ENCODE results near the gene TNFAIP2. TPM values are rescaled to one million over a fixed set of nuclear protein-coding genes. Genes with fewer than 3 reads are reported as not detected.

Gene TNFAIP2
- total and polyA plus RNA-seq, 9 donors = 40.0 to 62.9 (median 53.5) TPM

- no peak overlapping the region for H3K27ac ChIP-seq (ENCODE audit: low read length)
- no peak for DNase-seq
- H3K4me3 ChIP-seq (ENCODE audit: low read length) = no peak overlapping the region
- H3K4me1 ChIP-seq (ENCODE audit: control insufficient read depth, insufficient read depth, low read length) = peaks cover 8% of the 10 kb centered on the region
- peaks cover 44% of the 10 kb centered on the region for H3K27me3 ChIP-seq (ENCODE audit: control insufficient read depth, insufficient read depth, low read length)
- H3K9me3 ChIP-seq (replicated peaks; ENCODE audit: control insufficient read depth, low read depth, low read length) = no peaks in the 10 kb centered on the region
- WGBS (ENCODE audit: insufficient coverage) = 51% methylated on average over 6 of the region's 9 CpGs
- H3K36me3 ChIP-seq (ENCODE audit: control insufficient read depth, insufficient read depth, low read length) = no peaks in the 10 kb centered on the region
These were observed 63.1 kb downstream of the TNFAIP2 start for GRCh38 chr14:103186241-103186822.

Other genes with a start within 250 kb of the TNFAIP2 start
- gene AMN, start 200.8 kb upstream of the TNFAIP2 start, total RNA-seq = 0.58 TPM
- gene AMN, start 200.8 kb upstream of the TNFAIP2 start, polyA plus RNA-seq (ENCODE audit: insufficient read depth in 1 of 8, insufficient read length in 8 of 8, low replicate concordance in 1 of 8) = 10 to 100 TPM in 1 of 8 donors, 1 to 10 TPM in 2, under 1 TPM in 5; 0.21 to 11.7 (median 0.50) TPM
- 34.8 TPM for gene CDC42BPB, start 65.9 kb upstream of the TNFAIP2 start, total RNA-seq
- gene CDC42BPB, start 65.9 kb upstream of the TNFAIP2 start, polyA plus RNA-seq (ENCODE audit: insufficient read depth in 1 of 8, insufficient read length in 8 of 8, low replicate concordance in 1 of 8) = 10 to 100 TPM; 43.9 to 65.7 (median 56.4) TPM
- 0.09 TPM for gene LBHD2, start 39.3 kb upstream of the TNFAIP2 start, total RNA-seq
- not detected for gene LBHD2, start 39.3 kb upstream of the TNFAIP2 start, polyA plus RNA-seq (ENCODE audit: insufficient read depth in 1 of 8, insufficient read length in 8 of 8, low replicate concordance in 1 of 8)
- gene EXOC3L4, start 28.7 kb upstream of the TNFAIP2 start, total RNA-seq = 0.75 TPM
- 1 to 10 TPM in 2 of 8 donors, under 1 TPM in 5, not detected in 1; 0.23 to 1.6 (median 0.49) TPM for gene EXOC3L4, start 28.7 kb upstream of the TNFAIP2 start, polyA plus RNA-seq (ENCODE audit: insufficient read depth in 1 of 8, insufficient read length in 8 of 8, low replicate concordance in 1 of 8)
- gene EIF5, start 210.8 kb downstream of the TNFAIP2 start, total RNA-seq = 99.8 TPM
- 100 to 1,000 TPM; 133 to 208 (median 194) TPM for gene EIF5, start 210.8 kb downstream of the TNFAIP2 start, polyA plus RNA-seq (ENCODE audit: insufficient read depth in 1 of 8, insufficient read length in 8 of 8, low replicate concordance in 1 of 8)

Measured in muscle of leg (tissue), 11 donors.